ENCODE measurements around the gene METTL26. TPM values are rescaled to one million over a fixed set of nuclear protein-coding genes. Genes with fewer than 3 reads are reported as not detected.

The METTL26 gene
- total RNA-seq, 2 donors from 2014 or later = 76.8 to 115 TPM

DNA sequence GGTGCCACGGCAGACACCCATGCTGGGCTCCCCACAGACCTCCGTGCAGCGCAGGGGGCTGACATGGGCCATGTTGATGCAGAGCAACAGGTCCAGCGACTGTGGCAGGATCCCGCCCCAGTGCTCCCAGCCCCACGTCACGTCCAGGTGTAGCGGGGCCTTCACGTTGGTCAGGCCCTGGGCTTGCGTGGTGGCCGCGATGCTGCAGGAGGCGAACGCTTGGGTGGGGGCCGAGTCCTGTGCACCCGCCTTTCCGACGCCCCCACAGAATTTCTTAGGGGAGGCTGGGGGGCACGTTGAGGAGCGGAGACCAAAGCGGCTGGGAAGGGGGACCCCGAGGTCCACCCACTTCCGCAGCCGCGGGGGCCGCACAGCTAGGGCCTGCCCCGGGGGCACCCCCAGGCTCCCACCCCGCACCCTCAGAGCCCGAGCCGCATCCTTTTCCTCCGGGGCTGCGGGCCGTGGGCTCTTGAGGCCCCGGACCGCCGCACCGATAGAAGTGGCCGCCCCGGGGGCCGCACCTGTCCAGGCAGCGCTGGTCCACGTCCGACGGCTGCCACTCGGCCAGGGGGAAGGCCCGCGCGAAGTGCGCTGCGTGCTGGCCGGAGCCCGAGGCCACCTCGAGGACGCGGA is 416 bp downstream of the METTL26 start:
- peak overlapping the region; percentile 36 to 50 for H3K4me3 ChIP-seq
- no peaks in the 10 kb centered on the region for H3K9me3 ChIP-seq
- DNase-seq (peak in 1 of 4 donors; percentile 44), ATAC-seq (no peak)
- no peaks in the 10 kb centered on the region for H3K36me3 ChIP-seq (replicated peaks in 1 of 2; ENCODE audit: insufficient read depth in 1 of 2, low read depth in 2 of 2)
- no peaks in the 10 kb centered on the region for H3K27me3 ChIP-seq
- intact Hi-C loops (cut with DNase I) = no loop called here
- WGBS, 2 donors = 0 to 4% methylated on average over 6 to 46 of the region's 55 CpGs
- H3K4me1 ChIP-seq = peaks cover 38% of the 10 kb centered on the region
- no peak for TF ChIP-seq POLR2A (IDR thresholded peaks at IDR 0.05)
- TF ChIP-seq, protein P1, sequence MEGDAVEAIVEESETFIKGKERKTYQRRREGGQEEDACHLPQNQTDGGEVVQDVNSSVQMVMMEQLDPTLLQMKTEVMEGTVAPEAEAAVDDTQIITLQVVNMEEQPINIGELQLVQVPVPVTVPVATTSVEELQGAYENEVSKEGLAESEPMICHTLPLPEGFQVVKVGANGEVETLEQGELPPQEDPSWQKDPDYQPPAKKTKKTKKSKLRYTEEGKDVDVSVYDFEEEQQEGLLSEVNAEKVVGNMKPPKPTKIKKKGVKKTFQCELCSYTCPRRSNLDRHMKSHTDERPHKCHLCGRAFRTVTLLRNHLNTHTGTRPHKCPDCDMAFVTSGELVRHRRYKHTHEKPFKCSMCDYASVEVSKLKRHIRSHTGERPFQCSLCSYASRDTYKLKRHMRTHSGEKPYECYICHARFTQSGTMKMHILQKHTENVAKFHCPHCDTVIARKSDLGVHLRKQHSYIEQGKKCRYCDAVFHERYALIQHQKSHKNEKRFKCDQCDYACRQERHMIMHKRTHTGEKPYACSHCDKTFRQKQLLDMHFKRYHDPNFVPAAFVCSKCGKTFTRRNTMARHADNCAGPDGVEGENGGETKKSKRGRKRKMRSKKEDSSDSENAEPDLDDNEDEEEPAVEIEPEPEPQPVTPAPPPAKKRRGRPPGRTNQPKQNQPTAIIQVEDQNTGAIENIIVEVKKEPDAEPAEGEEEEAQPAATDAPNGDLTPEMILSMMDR (IDR thresholded peaks at IDR 0.05) = no peak
- peak overlapping the region; percentile 90 to 96 (median 94) for H3K27ac ChIP-seq

DNA sequence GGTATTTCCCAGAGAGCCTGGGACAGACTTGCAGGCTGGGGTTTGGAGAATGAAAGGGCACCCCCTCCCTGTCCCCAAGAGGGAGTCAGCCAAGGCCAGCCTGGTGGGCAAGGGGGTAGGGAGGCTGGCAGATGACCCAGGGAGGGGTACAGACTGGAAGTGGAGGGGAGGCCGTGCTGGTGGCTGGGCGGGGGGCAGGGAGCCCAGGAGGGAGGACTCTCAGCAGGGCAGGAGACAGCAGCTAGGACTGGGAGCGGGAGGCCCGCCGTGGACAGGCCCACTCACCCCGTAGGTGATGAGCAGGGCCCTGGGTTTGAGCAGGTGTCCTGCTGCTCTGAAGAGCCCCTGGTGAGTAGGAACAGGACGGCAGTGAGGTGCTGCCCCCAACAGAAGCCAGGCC is 1.1 kb downstream of the METTL26 start:
- Histone ChIP-seq H3K4me1 (peaks cover 41% of the 10 kb centered on the region), H3K36me3 (replicated peaks in 1 of 2; ENCODE audit: insufficient read depth in 1 of 2, low read depth in 2 of 2) (no peaks in the 10 kb centered on the region), H3K27ac (no peak overlapping the region), H3K27me3 (no peaks in the 10 kb centered on the region), H3K9me3 (no peaks in the 10 kb centered on the region), H3K4me3 (no peak overlapping the region)
- DNase-seq (no peak), ATAC-seq (no peak)
- 86 to 93% methylated on average over 4 to 7 of the region's 7 CpGs for WGBS, 2 donors
- intact Hi-C loops (cut with DNase I) = no loop called here
- TF ChIP-seq, protein P1 (IDR thresholded peaks at IDR 0.05) = no peak
- no peak for TF ChIP-seq POLR2A (IDR thresholded peaks at IDR 0.05)

DNA sequence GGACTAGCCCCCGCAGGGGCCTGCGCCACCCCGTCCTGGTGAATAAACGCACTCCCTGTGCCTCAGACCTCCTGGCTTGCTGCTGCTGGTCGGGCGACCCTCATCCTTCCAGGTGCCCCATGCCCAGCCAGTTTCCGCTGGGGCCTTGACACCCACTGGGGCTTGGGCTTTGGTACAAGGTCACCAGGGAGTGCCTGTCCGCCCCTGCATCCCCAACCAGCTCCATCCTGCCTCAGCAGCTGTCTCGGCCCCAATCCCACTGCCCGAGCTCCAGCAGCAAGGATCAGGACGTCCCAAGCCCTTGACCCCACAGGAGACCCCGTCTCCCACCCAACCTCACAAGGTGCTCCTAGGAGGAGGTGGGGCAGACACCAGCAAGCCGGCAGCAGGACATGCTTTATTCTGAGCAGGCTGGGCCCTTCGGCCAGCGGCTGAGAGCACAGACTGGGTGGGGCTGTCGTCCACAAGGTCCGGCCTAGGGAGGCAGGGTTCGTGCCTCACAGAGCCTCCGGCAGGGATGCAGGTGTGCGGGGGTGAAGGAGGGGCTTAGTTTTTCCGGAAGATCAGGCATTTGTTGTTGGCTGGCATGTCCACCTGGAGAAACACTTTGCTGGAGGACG is 1.9 kb downstream of the METTL26 start:
- H3K9me3 ChIP-seq = no peaks in the 10 kb centered on the region
- ATAC-seq (no peak), DNase-seq (no peak)
- no peak overlapping the region for H3K27ac ChIP-seq
- no peaks in the 10 kb centered on the region for H3K36me3 ChIP-seq (replicated peaks in 1 of 2; ENCODE audit: insufficient read depth in 1 of 2, low read depth in 2 of 2)
- H3K4me3 ChIP-seq = no peak overlapping the region
- TF ChIP-seq, protein P1 (IDR thresholded peaks at IDR 0.05) = no peak
- TF ChIP-seq POLR2A (IDR thresholded peaks at IDR 0.05) = no peak
- H3K4me1 ChIP-seq = peaks cover 41% of the 10 kb centered on the region
- H3K27me3 ChIP-seq = no peaks in the 10 kb centered on the region
- 83 to 97% methylated on average over 6 to 19 of the region's 22 CpGs for WGBS, 2 donors
- intact Hi-C loops (cut with DNase I) = no loop called here

DNA sequence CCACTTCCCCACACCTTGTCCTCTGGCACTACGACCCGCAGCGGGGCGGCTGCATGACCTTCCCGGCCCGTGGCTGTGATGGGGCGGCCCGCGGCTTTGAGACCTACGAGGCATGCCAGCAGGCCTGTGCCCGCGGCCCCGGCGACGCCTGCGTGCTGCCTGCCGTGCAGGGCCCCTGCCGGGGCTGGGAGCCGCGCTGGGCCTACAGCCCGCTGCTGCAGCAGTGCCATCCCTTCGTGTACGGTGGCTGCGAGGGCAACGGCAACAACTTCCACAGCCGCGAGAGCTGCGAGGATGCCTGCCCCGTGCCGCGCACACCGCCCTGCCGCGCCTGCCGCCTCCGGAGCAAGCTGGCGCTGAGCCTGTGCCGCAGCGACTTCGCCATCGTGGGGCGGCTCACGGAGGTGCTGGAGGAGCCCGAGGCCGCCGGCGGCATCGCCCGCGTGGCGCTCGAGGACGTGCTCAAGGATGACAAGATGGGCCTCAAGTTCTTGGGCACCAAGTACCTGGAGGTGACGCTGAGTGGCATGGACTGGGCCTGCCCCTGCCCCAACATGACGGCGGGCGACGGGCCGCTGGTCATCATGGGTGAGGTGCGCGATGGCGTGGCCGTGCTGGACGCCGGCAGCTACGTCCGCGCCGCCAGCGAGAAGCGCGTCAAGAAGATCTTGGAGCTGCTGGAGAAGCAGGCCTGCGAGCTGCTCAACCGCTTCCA is 2.6 kb downstream of the METTL26 start:
- 97 to 100% methylated on average over 26 to 65 of the region's 74 CpGs for WGBS, 2 donors
- no peak for ATAC-seq
- TF ChIP-seq, protein P1 (IDR thresholded peaks at IDR 0.05) = no peak
- no peak for TF ChIP-seq POLR2A (IDR thresholded peaks at IDR 0.05)
- Histone ChIP-seq H3K9me3 (no peaks in the 10 kb centered on the region), H3K36me3 (replicated peaks in 1 of 2; ENCODE audit: insufficient read depth in 1 of 2, low read depth in 2 of 2) (peaks cover 0 to 2% of the 10 kb centered on the region in 2 donors), H3K4me1 (peaks cover 41% of the 10 kb centered on the region), H3K27ac (no peak overlapping the region), H3K27me3 (no peaks in the 10 kb centered on the region), H3K4me3 (no peak overlapping the region)
- intact Hi-C loops (cut with DNase I) = no loop called here
- DNase-seq = peak in 1 of 4 donors; percentile 14

Data from body of pancreas (tissue), 4 donors.